HG02981 (cell line): Measurements from ENCODE around the gene PCDH1.
A peak's percentile ranks its signal among the peaks of the same experiment; 100 is the strongest.

Source experiments
- ATAC-seq: cut with Tn5 transposase; IDR thresholded peaks from one replicate; pipeline ENCODE4 v1.9.1; 2021; ENCODE audit warnings: mild to moderate bottlenecking, moderate library complexity; ENCODE audit not compliant: unreplicated experiment

The PCDH1 gene

GRCh38 chr5:141812512-141812911, 65.7 kb downstream of the PCDH1 start:
- no peak for ATAC-seq

GRCh38 chr5:141811287-141812155, 66.7 kb downstream of the PCDH1 start:
- ATAC-seq = peak; percentile 60

- no peak for ATAC-seq
These were observed 67.5 kb downstream of the PCDH1 start for GRCh38 chr5:141810702-141811101.

- ATAC-seq = no peak
These were observed 68.7 kb downstream of the PCDH1 start for GRCh38 chr5:141809380-141810096.

GRCh38 chr5:141808857-141809256, 69.4 kb downstream of the PCDH1 start:
- no peak for ATAC-seq

- ATAC-seq = no peak
These were observed 70.5 kb downstream of the PCDH1 start for GRCh38 chr5:141807732-141808131.

- ATAC-seq = no peak
These were observed 70.9 kb downstream of the PCDH1 start for GRCh38 chr5:141807329-141807728.

- no peak for ATAC-seq
These were observed 71.6 kb downstream of the PCDH1 start for GRCh38 chr5:141806626-141807025.

- no peak for ATAC-seq
These were observed 72.2 kb downstream of the PCDH1 start for GRCh38 chr5:141805874-141806595.

GRCh38 chr5:141804475-141804874, 73.7 kb downstream of the PCDH1 start:
- no peak for ATAC-seq
